HepG2 (cell line): ENCODE results near the gene CCR2. TPM values are rescaled to one million over a fixed set of nuclear protein-coding genes. Genes with fewer than 3 reads are reported as not detected.

Experiments
- ATAC-seq: fragments of 200-7000 bp; cut with Tn5 transposase; 3 replicates; pipeline ENCODE4 v1.9.1; 2020; ENCODE audit warnings: mild to moderate bottlenecking, moderate library complexity
- BruUV-seq: library from RNA; stranded (reverse); fragments of 400-500 nt; replicated peaks from 2 replicates; lab custom pipeline; 2021; lab: Mats Ljungman, UMichigan
- CTCF ChIA-PET: fragments of 300-600 bp; formaldehyde crosslinking; extraction: SDS; loops from one replicate; lab custom pipeline; 2021; ENCODE audit warnings: low total read pairs, inconsistent platforms, low intra/inter-chr PET ratio; lab: Yijun Ruan, JAX
- POLR2A ChIA-PET: fragments of 350-600 bp; sonication (Branson Sonifier 250); formaldehyde crosslinking; loops from one replicate; lab custom pipeline; 2020; ENCODE audit warnings: antibody characterized with exemption, inconsistent platforms; lab: Yijun Ruan, JAX
- DNase-seq: peaks from one replicate; pipeline ENCODE4 v3.0.0-alpha.2; 2015; ENCODE audit warnings: low spot score
- FAIRE-seq: peaks from 3 replicates; lab custom pipeline; 2011; peaks lifted over from hg19 to GRCh38; lab: Jason Lieb, UNC
- H2AFZ ChIP-seq: one replicate; pipeline ENCODE4 v1.6.1; 2011; ENCODE audit warnings: low read length, inconsistent platforms
- H3K27ac ChIP-seq: fragments of 300-600 bp; 3 replicates; pipeline ENCODE4 v1.8.0; 2011; ENCODE audit warnings: mixed run types, mild to moderate bottlenecking, mixed read lengths, low read length, inconsistent platforms; ENCODE audit not compliant: insufficient read depth; ENCODE audit errors: extremely low read length
- H3K27me3 ChIP-seq, 2 experiments: fragments of 200-600 bp in 1 of 2; 2 replicates in 1 of 2; 3 replicates in 1 of 2; pipeline versions ENCODE4 v1.6.0 to v1.8.0; 2011; ENCODE audit warnings: low read length in 2 of 2, mild to moderate bottlenecking in 2 of 2, moderate library complexity in 2 of 2, inconsistent platforms in 1 of 2; ENCODE audit not compliant: insufficient read depth in 2 of 2, control insufficient read depth in 1 of 2
- H3K36me3 ChIP-seq, 2 experiments: fragments of 200-600 bp in 1 of 2; replicated peaks in 1 of 2; 2 replicates in 1 of 2; 3 replicates in 1 of 2; pipeline versions ENCODE4 v1.5.1 to v1.8.0; 2011; ENCODE audit warnings: low read length in 2 of 2, inconsistent platforms in 1 of 2; ENCODE audit not compliant: insufficient read depth in 2 of 2, control insufficient read depth in 1 of 2
- H3K4me1 ChIP-seq: 2 replicates; pipeline ENCODE4 v1.5.1; 2012; ENCODE audit warnings: low read length, inconsistent platforms; ENCODE audit not compliant: insufficient read depth
- H3K4me2 ChIP-seq: 2 replicates; pipeline ENCODE4 v1.6.0; 2011; ENCODE audit warnings: low read depth, low read length, inconsistent platforms
- H3K4me3 ChIP-seq, 3 experiments: fragments of 200-600 bp in 1 of 3; sonication (generic), shearing (Covaris generic) in 1 of 3; replicated peaks in 1 of 3; 2 replicates each; pipeline ENCODE4 v1.5.1; 2011 to 2016; ENCODE audit warnings: low read length in 3 of 3, inconsistent platforms in 2 of 3, low read depth in 2 of 3, mild to moderate bottlenecking in 2 of 3, control low read depth in 1 of 3, mixed read lengths in 1 of 3; ENCODE audit not compliant: insufficient read depth in 1 of 3
- H3K79me2 ChIP-seq: one replicate; pipeline ENCODE4 v1.6.1; 2011; ENCODE audit warnings: low read length, inconsistent platforms; ENCODE audit not compliant: insufficient read depth
- H3K9ac ChIP-seq: 2 replicates; pipeline ENCODE4 v1.6.0; 2011; ENCODE audit warnings: mild to moderate bottlenecking, low read depth, low read length, inconsistent platforms; ENCODE audit not compliant: insufficient read depth
- H3K9me3 ChIP-seq: 2 replicates; pipeline ENCODE4 v1.5.1; 2012; ENCODE audit warnings: mild to moderate bottlenecking, low read length
- H4K20me1 ChIP-seq: 2 replicates; pipeline ENCODE4 v1.6.0; 2011; ENCODE audit warnings: inconsistent platforms, mild to moderate bottlenecking, low read length, moderate library complexity; ENCODE audit not compliant: insufficient read depth
- ARID2 ChIP-seq: sonication (generic); formaldehyde crosslinking; IDR thresholded peaks from 2 replicates; pipeline ENCODE4 v1.8.1; 2022; ENCODE audit warnings: mild to moderate bottlenecking, missing genetic modification reagents, borderline replicate concordance
- ATRX ChIP-seq: sonication (generic); formaldehyde crosslinking; IDR thresholded peaks from 2 replicates; pipeline ENCODE4 v1.4.0; 2020; ENCODE audit warnings: missing genetic modification reagents, borderline replicate concordance
- MED1 ChIP-seq: sonication (generic); formaldehyde crosslinking; IDR thresholded peaks from 2 replicates; pipeline ENCODE4 v1.4.0; 2020; ENCODE audit warnings: missing genetic modification reagents
- MXD4 ChIP-seq: IDR thresholded peaks from 2 replicates; pipeline ENCODE4 v1.6.1; 2016; ENCODE audit warnings: mild to moderate bottlenecking, missing biosample characterization, missing genetic modification reagents
- ZBTB21 ChIP-seq: sonication (generic); formaldehyde crosslinking; IDR thresholded peaks from 2 replicates; pipeline ENCODE4 v1.4.0; 2020; ENCODE audit warnings: missing genetic modification reagents
- ZNF136 ChIP-seq: sonication (generic); formaldehyde crosslinking; IDR thresholded peaks from 2 replicates; pipeline ENCODE4 v1.8.1; 2022; ENCODE audit warnings: low read depth, mild to moderate bottlenecking, moderate library complexity, missing genetic modification reagents
- ZNF580 ChIP-seq: IDR thresholded peaks from 2 replicates; pipeline ENCODE4 v1.6.1; 2016; ENCODE audit warnings: low read depth, borderline replicate concordance
- ZNF704 ChIP-seq: sonication (generic); formaldehyde crosslinking; IDR thresholded peaks from 2 replicates; pipeline ENCODE4 v1.8.1; 2023; ENCODE audit warnings: mild to moderate bottlenecking, inconsistent platforms, moderate library complexity, missing genetic modification reagents, borderline replicate concordance
- WGBS: methylation state at CpG from one replicate; pipeline ENCODE4 v1.1.6; 2017; ENCODE audit warnings: low lambda C conversion rate; 5-methylcytosine and 5-hydroxymethylcytosine counted together
- in situ Hi-C: cut with HindIII; loops from 2 replicates; pipeline ENCODE4 v1.10.0; 2017; ENCODE audit warnings: low pct_unique_long_range_greater_than_20kb; ENCODE audit not compliant: extremely low pct_ligation_motif_present
- intact Hi-C: fragments of 100-400 bp; cut with micrococcal nuclease; formaldehyde crosslinking; loops from one replicate; pipeline ENCODE4 v1.10.0; 2022; ENCODE audit not compliant: unreplicated experiment
- polyA plus RNA-seq, 8 experiments: library from polyadenylated mRNA; depleted of rRNA in 3 of 8; stranded (reverse) in 7 of 8; unstranded in 1 of 8; fragments of >200 nt; fragmentation: Illumina TruSeq in 4 of 8; extraction: Trizol in 4 of 8; gene quantifications; 2 replicates each; pipeline versions ENCODE4 v1.2.1 to v1.2.3, GENCODE V29; 2011 to 2016; ENCODE audit warnings: low read depth in 4 of 8, missing spikeins in 1 of 8, mixed read lengths in 1 of 8; ENCODE audit not compliant: insufficient read depth in 1 of 8
- total RNA-seq, 5 experiments: library from RNA; depleted of rRNA; stranded (reverse); fragments of >200 nt; fragmentation: Illumina TruSeq; extraction: Trizol; gene quantifications; 2 replicates each; pipeline ENCODE4 v1.2.3, GENCODE V29; 2016; ENCODE audit warnings: low read depth in 1 of 5

Gene CCR2
- total and polyA plus RNA-seq, 2 of the 13 experiments (the other 11 are each of a cell fraction or from before 2014, with no cell fraction given) = not detected

GRCh38 chr3:46371519-46372340 is 17.8 kb downstream of the CCR2 start:
- intact Hi-C loops (loop anchor here (2.0 kb wide), 1 partner anchor 95 kb away; no protein-coding TSS in a partner anchor), in situ Hi-C loops (no loop called here)
- H3K27ac ChIP-seq = no peak overlapping the region
- ChIA-PET POLR2A (no interaction called here), CTCF (no interaction called here)
- peaks cover 13% of the 10 kb centered on the region for H3K4me1 ChIP-seq
- no peak overlapping the region for H3K4me3 ChIP-seq
- no peak overlapping the region for H3K4me2 ChIP-seq
- no peaks in the 10 kb centered on the region for H3K9me3 ChIP-seq
- DNase-seq (no peak), FAIRE-seq (no peak), ATAC-seq (no peak)
- H3K9ac ChIP-seq = no peak overlapping the region
- no TSS peak for BruUV-seq
- no peak for TF ChIP-seq ARID2
- TF ChIP-seq MXD4 (CRISPR knock-in tag) = no peak
- TF ChIP-seq ZNF704 (CRISPR knock-in tag) = no peak
- TF ChIP-seq ZNF580 (CRISPR knock-in tag) = no peak
- no peak for TF ChIP-seq MED1
- no peak for TF ChIP-seq ATRX
- no peak for TF ChIP-seq ZBTB21 (CRISPR knock-in tag)
- no peak for TF ChIP-seq ZNF136 (CRISPR knock-in tag)
- no peaks in the 10 kb centered on the region for H3K79me2 ChIP-seq
- no peaks in the 10 kb centered on the region for H3K36me3 ChIP-seq
- H4K20me1 ChIP-seq = no peaks in the 10 kb centered on the region
- WGBS = 24% methylated on average over 10 of the region's 10 CpGs
- no peak overlapping the region for H2AFZ ChIP-seq
- peaks cover 2 to 12% of the 10 kb centered on the region in 2 experiments; a peak in 3 of 5 replicates for H3K27me3 ChIP-seq
